Spleen (tissue), 11 donors: Measurements from ENCODE around the gene GRIA1. TPM values are rescaled to one million over a fixed set of nuclear protein-coding genes. Genes with fewer than 3 reads are reported as not detected.

ENCODE experiments used
- DNase-seq: peaks from one replicate; pipeline ENCODE4 v3.0.0-alpha.2; 2020
- H3K27ac ChIP-seq, 8 donors: fragments of 200-600 bp; sonication (generic) in 7 of 8; 1 replicate in 4 of 8; 2 replicates in 4 of 8; pipeline versions ENCODE4 v1.5.0 to v1.8.0; 2016 to 2021; ENCODE audit warnings: inconsistent platforms in 4 of 8, mild to moderate bottlenecking in 4 of 8, moderate library complexity in 1 of 8
- H3K27me3 ChIP-seq, 7 donors: fragments of 200-600 bp; sonication (generic) in 6 of 7; replicated peaks in 1 of 7; 1 replicate in 4 of 7; 2 replicates in 3 of 7; pipeline versions ENCODE4 v1.5.0 to v1.8.0; 2016 to 2021; ENCODE audit warnings: inconsistent platforms in 3 of 7, mild to moderate bottlenecking in 1 of 7
- H3K36me3 ChIP-seq, 6 donors: fragments of 200-600 bp; sonication (generic) in 5 of 6; 1 replicate in 4 of 6; 2 replicates in 2 of 6; pipeline versions ENCODE4 v1.5.0 to v1.8.0; 2016 to 2021; ENCODE audit warnings: inconsistent platforms in 2 of 6
- H3K4me1 ChIP-seq, 6 donors: fragments of 200-600 bp; sonication (generic) in 5 of 6; 1 replicate in 3 of 6; 2 replicates in 3 of 6; pipeline versions ENCODE4 v1.5.0 to v1.8.0; 2016 to 2021; ENCODE audit warnings: inconsistent platforms in 3 of 6
- H3K4me3 ChIP-seq, 8 donors: fragments of 200-600 bp; sonication (generic) in 7 of 8; 1 replicate in 4 of 8; 2 replicates in 4 of 8; pipeline versions ENCODE4 v1.5.0 to v1.8.0; 2016 to 2021; ENCODE audit warnings: inconsistent platforms in 4 of 8, mild to moderate bottlenecking in 4 of 8, moderate library complexity in 2 of 8
- H3K9me3 ChIP-seq, 8 donors: fragments of 200-600 bp; sonication (generic) in 7 of 8; 1 replicate in 4 of 8; 2 replicates in 4 of 8; pipeline versions ENCODE4 v1.5.0 to v1.8.0; 2016 to 2021; ENCODE audit warnings: inconsistent platforms in 4 of 8
- POLR2A ChIP-seq, 3 donors: fragments of 450-650 bp; IDR thresholded peaks; one replicate each; pipeline ENCODE4 v1.5.1; 2017; ENCODE audit warnings: antibody characterized with exemption in 3 of 3, mild to moderate bottlenecking in 1 of 3
- POLR2AphosphoS5 ChIP-seq, 3 donors: sonication (generic); formaldehyde crosslinking; IDR thresholded peaks; one replicate each; pipeline ENCODE4 v1.5.1; 2017; ENCODE audit warnings: antibody characterized with exemption in 3 of 3
- WGBS, 5 donors: extraction: QIAGEN DNeasy Blood & Tissue Kit in 3 of 5; methylation state at CpG; one replicate each; pipeline versions ENCODE4 v1.1.5 to v1.1.7; 2013 to 2018; 5-methylcytosine and 5-hydroxymethylcytosine counted together
- intact Hi-C: fragments of 100-400 bp; cut with DNase I; formaldehyde crosslinking; loops from one replicate; pipeline ENCODE4 v1.15.0; 2023; ENCODE audit warnings: low total_unique reads
- polyA plus RNA-seq, 3 donors: library from polyadenylated mRNA; stranded (reverse); fragments of 200-250 nt; gene quantifications; one replicate each; pipeline ENCODE4 v1.2.1, GENCODE V29; 2013
- total RNA-seq, 7 donors: library from RNA; depleted of rRNA in 3 of 7; stranded (reverse); fragments of >200 nt in 3 of 7; fragmentation: NEBNext Ultra II Directional in 4 of 7; extraction: Animal tissue kit (Norgen Biotek cat#: 25700) in 4 of 7; gene quantifications; one replicate each; pipeline versions ENCODE4 v1.1.0 to v1.2.1, GENCODE V29; 2016 to 2021
- TF ChIP-seq, protein P1 (sequence below), 11 experiments: fragments of 200-600 bp in 7 of 11; fragments of 450-650 bp in 4 of 11; sonication (generic) in 4 of 11; IDR thresholded peaks in 8 of 11; conservative IDR thresholded peaks in 3 of 11; 1 replicate in 7 of 11; 2 replicates in 4 of 11; pipeline versions ENCODE4 v1.4.0 to v1.8.0; 2016 to 2021; ENCODE audit warnings: antibody characterized with exemption in 11 of 11, inconsistent platforms in 4 of 11, mild to moderate bottlenecking in 1 of 11
- donor health status: healthy with polysubstance abuse.
- donor health status: DM: no; HTN: no; CAD: no; lungs with moderate emphysema.
- donor health status: DM: no; HTN: no; CAD: no.
- donor health status: Bipolar disorder and iron deficiency.
- donor health status: healthy.
- donor health status: DM: no; HTN: no; CAD: no.
- donor health status: DM: yes; HTN: yes; CAD: no.

The GRIA1 gene
- total and polyA plus RNA-seq, 10 donors, result 0.02 to 0.19 (median 0.09) TPM; not detected in 6

DNA sequence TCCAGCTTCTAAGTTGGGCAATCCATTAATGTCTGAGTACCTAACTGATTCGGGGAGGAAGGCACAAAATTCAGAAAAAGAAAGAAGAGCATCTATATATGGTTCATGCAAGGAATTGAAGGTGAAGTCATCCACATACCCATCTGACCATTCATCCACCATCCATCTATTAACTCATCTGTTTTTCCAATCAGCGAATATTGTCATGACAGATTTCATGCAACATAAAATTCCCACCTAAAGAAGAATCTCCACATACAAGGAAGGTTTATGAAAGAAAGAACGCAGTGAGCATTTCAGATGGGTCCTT, 164.7 kb downstream of the GRIA1 start:
- Histone ChIP-seq H3K36me3 (no peaks in the 10 kb centered on the region), H3K4me1 (no peaks in the 10 kb centered on the region), H3K4me3 (no peak overlapping the region), H3K27me3 (no peaks in the 10 kb centered on the region), H3K27ac (no peak overlapping the region), H3K9me3 (no peaks in the 10 kb centered on the region)
- TF ChIP-seq POLR2AphosphoS5 (IDR thresholded peaks at IDR 0.05), result no peak
- TF ChIP-seq, protein P1, sequence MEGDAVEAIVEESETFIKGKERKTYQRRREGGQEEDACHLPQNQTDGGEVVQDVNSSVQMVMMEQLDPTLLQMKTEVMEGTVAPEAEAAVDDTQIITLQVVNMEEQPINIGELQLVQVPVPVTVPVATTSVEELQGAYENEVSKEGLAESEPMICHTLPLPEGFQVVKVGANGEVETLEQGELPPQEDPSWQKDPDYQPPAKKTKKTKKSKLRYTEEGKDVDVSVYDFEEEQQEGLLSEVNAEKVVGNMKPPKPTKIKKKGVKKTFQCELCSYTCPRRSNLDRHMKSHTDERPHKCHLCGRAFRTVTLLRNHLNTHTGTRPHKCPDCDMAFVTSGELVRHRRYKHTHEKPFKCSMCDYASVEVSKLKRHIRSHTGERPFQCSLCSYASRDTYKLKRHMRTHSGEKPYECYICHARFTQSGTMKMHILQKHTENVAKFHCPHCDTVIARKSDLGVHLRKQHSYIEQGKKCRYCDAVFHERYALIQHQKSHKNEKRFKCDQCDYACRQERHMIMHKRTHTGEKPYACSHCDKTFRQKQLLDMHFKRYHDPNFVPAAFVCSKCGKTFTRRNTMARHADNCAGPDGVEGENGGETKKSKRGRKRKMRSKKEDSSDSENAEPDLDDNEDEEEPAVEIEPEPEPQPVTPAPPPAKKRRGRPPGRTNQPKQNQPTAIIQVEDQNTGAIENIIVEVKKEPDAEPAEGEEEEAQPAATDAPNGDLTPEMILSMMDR (IDR thresholded peaks at IDR 0.05 in 8 of 11, conservative IDR thresholded peaks at IDR 0.05 in 3 of 11), result no peak
- no peak for TF ChIP-seq POLR2A (IDR thresholded peaks at IDR 0.05)
- 68 to 88% (median 80%) methylated on average over 3 of the region's 3 CpGs for WGBS, 5 donors
- DNase-seq, result no peak
- intact Hi-C loops, result no loop called here

DNA sequence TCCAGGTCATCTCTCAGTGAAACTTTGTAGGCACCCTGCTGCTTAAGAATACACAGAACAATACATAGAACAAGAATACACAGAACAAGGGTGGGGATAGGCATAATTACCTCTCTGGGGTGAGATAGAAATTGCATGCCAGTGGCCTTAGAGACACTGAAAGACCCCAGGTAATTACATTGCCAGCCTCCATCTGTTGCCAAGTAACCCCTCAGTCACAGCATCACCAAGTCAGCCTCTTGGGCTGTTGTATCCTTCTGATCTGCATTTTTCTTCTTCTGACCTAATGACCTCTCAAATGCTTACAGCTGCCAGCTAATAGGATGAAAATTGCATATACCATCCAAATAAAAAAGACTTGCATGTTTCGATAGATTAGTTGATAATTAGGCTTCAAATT, 167.7 kb downstream of the GRIA1 start:
- no peak overlapping the region for H3K27ac ChIP-seq
- 84 to 98% (median 92%) methylated on average over 1 of the region's 1 CpG for WGBS, 5 donors
- no peaks in the 10 kb centered on the region for H3K4me1 ChIP-seq
- intact Hi-C loops, result no loop called here
- H3K36me3 ChIP-seq, result no peaks in the 10 kb centered on the region
- H3K9me3 ChIP-seq, result no peaks in the 10 kb centered on the region
- DNase-seq, result no peak
- H3K4me3 ChIP-seq, result no peak overlapping the region
- H3K27me3 ChIP-seq, result no peaks in the 10 kb centered on the region
- TF ChIP-seq POLR2AphosphoS5 (IDR thresholded peaks at IDR 0.05), result no peak
- TF ChIP-seq, protein P1 (IDR thresholded peaks at IDR 0.05 in 8 of 11, conservative IDR thresholded peaks at IDR 0.05 in 3 of 11), result no peak
- no peak for TF ChIP-seq POLR2A (IDR thresholded peaks at IDR 0.05)

DNA sequence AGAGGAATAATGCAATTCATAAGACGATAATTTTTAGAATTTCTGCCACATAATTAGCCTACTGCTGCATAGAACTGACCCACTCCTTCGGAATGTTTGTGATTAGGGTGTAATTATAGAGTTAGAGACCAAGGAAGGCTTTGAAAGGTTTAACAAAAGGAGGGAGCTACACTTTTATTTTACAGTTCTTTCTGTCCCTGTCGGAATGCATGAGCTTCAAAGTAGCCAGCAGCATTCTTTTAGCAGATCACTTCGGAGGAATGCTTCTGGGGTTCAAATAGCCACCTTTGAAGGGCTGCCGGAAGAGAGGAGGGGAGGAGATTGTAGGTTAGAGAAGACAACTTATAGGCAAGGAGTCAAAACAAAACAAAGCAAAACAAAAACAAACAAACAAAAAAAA, 168.1 kb downstream of the GRIA1 start:
- intact Hi-C loops, result no loop called here
- Histone ChIP-seq H3K27ac (no peak overlapping the region), H3K4me3 (no peak overlapping the region), H3K4me1 (no peaks in the 10 kb centered on the region), H3K36me3 (no peaks in the 10 kb centered on the region), H3K27me3 (no peaks in the 10 kb centered on the region), H3K9me3 (no peaks in the 10 kb centered on the region)
- DNase-seq, result no peak
- TF ChIP-seq POLR2AphosphoS5 (IDR thresholded peaks at IDR 0.05) (no peak), POLR2A (IDR thresholded peaks at IDR 0.05) (no peak)
- TF ChIP-seq, protein P1 (IDR thresholded peaks at IDR 0.05 in 8 of 11, conservative IDR thresholded peaks at IDR 0.05 in 3 of 11), result no peak
- WGBS, 5 donors, result 69 to 82% (median 70%) methylated on average over 5 of the region's 5 CpGs

DNA sequence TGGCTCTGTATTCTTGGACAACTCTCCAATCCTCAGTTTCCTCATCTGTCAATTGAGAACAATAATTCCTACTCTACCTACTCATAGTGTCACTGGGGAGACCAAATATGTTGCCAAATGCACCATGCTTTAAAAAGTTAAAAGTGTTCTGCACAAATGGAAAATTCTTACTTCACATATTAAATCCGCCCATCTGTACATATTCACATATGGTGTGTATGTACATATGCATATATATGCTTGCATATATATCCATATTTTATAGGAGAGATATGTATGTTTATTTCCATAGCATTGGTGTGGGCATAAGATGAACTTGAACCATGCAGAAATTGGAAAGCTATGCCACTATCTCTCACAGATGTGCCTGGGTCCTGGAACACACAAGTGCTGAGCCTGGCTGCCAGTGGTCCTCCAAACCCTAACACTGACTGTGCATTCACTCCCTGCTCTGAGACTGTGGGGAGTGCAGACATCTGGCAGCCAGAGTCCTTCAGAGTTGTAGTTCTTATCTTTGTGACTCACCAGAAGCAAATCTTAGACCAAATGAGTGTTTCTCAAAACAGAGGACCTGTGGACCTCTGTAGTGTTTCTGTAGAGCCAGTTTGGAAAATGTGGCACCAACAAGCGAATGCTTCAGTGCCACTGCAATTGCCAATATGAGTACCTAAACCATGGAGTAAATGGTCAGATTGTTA, 168.7 kb downstream of the GRIA1 start:
- WGBS, 5 donors, result 78 to 89% (median 85%) methylated on average over 2 of the region's 2 CpGs
- Histone ChIP-seq H3K36me3 (no peaks in the 10 kb centered on the region), H3K4me3 (no peak overlapping the region), H3K27me3 (no peaks in the 10 kb centered on the region), H3K4me1 (no peaks in the 10 kb centered on the region), H3K27ac (no peak overlapping the region), H3K9me3 (no peaks in the 10 kb centered on the region)
- TF ChIP-seq POLR2AphosphoS5 (IDR thresholded peaks at IDR 0.05), result no peak
- no peak for TF ChIP-seq POLR2A (IDR thresholded peaks at IDR 0.05)
- TF ChIP-seq, protein P1 (IDR thresholded peaks at IDR 0.05 in 8 of 11, conservative IDR thresholded peaks at IDR 0.05 in 3 of 11), result no peak
- intact Hi-C loops, result no loop called here
- DNase-seq, result no peak
